ENCODE measurements around the gene CGB1. TPM values are rescaled to one million over a fixed set of nuclear protein-coding genes. Genes with fewer than 3 reads are reported as not detected.

CGB1 gene
- total and polyA plus RNA-seq, 10 of the 15 experiments (the other 5 are each of a cell fraction or from before 2014, with no cell fraction given), result not detected

DNA sequence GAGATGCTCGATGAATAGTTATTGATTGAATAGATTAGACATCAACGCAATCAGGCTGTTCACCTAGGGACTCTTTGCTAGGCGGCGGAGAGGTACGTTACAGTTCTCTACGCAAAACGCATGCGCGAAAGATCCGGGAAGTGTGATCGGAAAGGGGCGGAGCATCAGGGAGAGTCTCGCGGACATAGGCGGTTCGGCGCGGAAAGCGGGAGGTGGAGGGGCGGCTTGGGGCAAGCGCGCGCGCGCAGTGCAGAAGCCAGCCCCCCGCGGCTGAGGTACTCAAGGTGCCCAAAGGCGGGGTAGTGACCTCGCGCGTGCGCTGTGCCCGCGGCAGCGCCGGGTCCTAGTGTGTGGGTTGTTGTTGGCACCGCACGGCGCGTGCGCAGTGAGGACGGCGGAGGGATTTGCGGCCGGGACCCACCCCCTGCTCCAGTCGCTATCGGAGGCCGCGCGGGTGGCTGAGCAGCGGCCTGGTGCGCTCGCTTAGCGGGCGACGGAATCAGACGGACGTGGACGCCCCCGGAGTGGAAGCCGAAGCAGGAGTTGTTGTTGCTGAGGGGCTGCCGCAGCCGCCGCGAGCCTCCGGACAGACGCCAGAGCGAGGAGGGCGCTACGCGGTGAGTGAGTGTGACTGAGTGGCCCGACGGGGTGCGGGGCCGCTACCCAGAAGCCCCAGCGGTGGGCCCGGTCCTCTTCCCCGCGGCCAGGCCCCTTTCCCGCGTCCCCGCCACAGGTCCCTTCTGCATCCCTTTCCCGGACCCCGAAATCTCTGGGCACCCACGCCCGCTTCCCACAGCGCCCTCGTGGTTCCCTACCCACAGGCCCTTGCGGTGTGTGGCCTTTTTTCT lies 48.5 kb upstream of the CGB1 start, which contains the start of gene SNRNP70 (continued):
- TF ChIP-seq, protein P1, sequence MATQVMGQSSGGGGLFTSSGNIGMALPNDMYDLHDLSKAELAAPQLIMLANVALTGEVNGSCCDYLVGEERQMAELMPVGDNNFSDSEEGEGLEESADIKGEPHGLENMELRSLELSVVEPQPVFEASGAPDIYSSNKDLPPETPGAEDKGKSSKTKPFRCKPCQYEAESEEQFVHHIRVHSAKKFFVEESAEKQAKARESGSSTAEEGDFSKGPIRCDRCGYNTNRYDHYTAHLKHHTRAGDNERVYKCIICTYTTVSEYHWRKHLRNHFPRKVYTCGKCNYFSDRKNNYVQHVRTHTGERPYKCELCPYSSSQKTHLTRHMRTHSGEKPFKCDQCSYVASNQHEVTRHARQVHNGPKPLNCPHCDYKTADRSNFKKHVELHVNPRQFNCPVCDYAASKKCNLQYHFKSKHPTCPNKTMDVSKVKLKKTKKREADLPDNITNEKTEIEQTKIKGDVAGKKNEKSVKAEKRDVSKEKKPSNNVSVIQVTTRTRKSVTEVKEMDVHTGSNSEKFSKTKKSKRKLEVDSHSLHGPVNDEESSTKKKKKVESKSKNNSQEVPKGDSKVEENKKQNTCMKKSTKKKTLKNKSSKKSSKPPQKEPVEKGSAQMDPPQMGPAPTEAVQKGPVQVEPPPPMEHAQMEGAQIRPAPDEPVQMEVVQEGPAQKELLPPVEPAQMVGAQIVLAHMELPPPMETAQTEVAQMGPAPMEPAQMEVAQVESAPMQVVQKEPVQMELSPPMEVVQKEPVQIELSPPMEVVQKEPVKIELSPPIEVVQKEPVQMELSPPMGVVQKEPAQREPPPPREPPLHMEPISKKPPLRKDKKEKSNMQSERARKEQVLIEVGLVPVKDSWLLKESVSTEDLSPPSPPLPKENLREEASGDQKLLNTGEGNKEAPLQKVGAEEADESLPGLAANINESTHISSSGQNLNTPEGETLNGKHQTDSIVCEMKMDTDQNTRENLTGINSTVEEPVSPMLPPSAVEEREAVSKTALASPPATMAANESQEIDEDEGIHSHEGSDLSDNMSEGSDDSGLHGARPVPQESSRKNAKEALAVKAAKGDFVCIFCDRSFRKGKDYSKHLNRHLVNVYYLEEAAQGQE (IDR thresholded peaks at IDR 0.05; ENCODE audit: low read depth, low read length), result no peak
- no peak for TF ChIP-seq KDM1A (IDR thresholded peaks at IDR 0.05; ENCODE audit: borderline replicate concordance)
- TF ChIP-seq, protein P2, sequence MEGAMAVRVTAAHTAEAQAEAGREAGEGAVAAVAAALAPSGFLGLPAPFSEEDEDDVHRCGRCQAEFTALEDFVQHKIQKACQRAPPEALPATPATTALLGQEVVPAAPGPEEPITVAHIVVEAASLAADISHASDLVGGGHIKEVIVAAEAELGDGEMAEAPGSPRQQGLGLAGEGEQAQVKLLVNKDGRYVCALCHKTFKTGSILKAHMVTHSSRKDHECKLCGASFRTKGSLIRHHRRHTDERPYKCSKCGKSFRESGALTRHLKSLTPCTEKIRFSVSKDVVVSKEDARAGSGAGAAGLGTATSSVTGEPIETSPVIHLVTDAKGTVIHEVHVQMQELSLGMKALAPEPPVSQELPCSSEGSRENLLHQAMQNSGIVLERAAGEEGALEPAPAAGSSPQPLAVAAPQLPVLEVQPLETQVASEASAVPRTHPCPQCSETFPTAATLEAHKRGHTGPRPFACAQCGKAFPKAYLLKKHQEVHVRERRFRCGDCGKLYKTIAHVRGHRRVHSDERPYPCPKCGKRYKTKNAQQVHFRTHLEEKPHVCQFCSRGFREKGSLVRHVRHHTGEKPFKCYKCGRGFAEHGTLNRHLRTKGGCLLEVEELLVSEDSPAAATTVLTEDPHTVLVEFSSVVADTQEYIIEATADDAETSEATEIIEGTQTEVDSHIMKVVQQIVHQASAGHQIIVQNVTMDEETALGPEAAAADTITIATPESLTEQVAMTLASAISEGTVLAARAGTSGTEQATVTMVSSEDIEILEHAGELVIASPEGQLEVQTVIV (IDR thresholded peaks at IDR 0.05; ENCODE audit: borderline replicate concordance, partially characterized antibody), result no peak
- no peak for TF ChIP-seq BMI1 (IDR thresholded peaks at IDR 0.05; ENCODE audit: borderline replicate concordance)
- peak; percentile 46 for TF ChIP-seq CREM (IDR thresholded peaks at IDR 0.05; ENCODE audit: low read depth)
- TF ChIP-seq CEBPB (IDR thresholded peaks at IDR 0.05; ENCODE audit: borderline replicate concordance in 1 of 2, low read depth in 2 of 2, low read length in 2 of 2), result no peak
- TF ChIP-seq CHD1 (IDR thresholded peaks at IDR 0.05; ENCODE audit: low read depth, low read length), result no peak
- no peak for TF ChIP-seq MEF2A (IDR thresholded peaks at IDR 0.05; ENCODE audit: insufficient read depth, low read depth, low read length)
- peak; percentile 97 for TF ChIP-seq CHD2 (IDR thresholded peaks at IDR 0.05; ENCODE audit: borderline replicate concordance, low read depth, low read length)
- TF ChIP-seq BCL11A (IDR thresholded peaks at IDR 0.05; ENCODE audit: low read depth, low read length), result no peak
- TF ChIP-seq FOXM1 (IDR thresholded peaks at IDR 0.05; ENCODE audit: low read depth, low read length), result no peak
- no peak for TF ChIP-seq ZBED1 (IDR thresholded peaks at IDR 0.05; ENCODE audit: borderline replicate concordance)
- no peak for TF ChIP-seq CBX3 (IDR thresholded peaks at IDR 0.05; ENCODE audit: borderline replicate concordance, low read depth)
- no peak for TF ChIP-seq RBBP5 (conservative IDR thresholded peaks at IDR 0.05)
- TF ChIP-seq MTA3 (IDR thresholded peaks at IDR 0.05; ENCODE audit: borderline replicate concordance, low read length), result no peak
- TF ChIP-seq, protein P3, sequence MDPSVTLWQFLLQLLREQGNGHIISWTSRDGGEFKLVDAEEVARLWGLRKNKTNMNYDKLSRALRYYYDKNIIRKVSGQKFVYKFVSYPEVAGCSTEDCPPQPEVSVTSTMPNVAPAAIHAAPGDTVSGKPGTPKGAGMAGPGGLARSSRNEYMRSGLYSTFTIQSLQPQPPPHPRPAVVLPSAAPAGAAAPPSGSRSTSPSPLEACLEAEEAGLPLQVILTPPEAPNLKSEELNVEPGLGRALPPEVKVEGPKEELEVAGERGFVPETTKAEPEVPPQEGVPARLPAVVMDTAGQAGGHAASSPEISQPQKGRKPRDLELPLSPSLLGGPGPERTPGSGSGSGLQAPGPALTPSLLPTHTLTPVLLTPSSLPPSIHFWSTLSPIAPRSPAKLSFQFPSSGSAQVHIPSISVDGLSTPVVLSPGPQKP (IDR thresholded peaks at IDR 0.05; ENCODE audit: low read depth, low read length), result no peak
- no peak for TF ChIP-seq RAD51 (IDR thresholded peaks at IDR 0.05)
- peak; percentile 36 to 88; a peak in 3 of 4 replicates for TF ChIP-seq BHLHE40 (IDR thresholded peaks at IDR 0.05; ENCODE audit: borderline replicate concordance in 1 of 2, low read depth in 2 of 2, low read length in 1 of 2)
- peak; percentile 71; the same call in 1 of the 2 replicates for TF ChIP-seq ZNF207 (IDR thresholded peaks at IDR 0.05; ENCODE audit: borderline replicate concordance)
- no peak for TF ChIP-seq SRF (IDR thresholded peaks at IDR 0.05; ENCODE audit: low read depth in 2 of 2, low read length in 2 of 2)
- TF ChIP-seq IKZF1 (conservative IDR thresholded peaks at IDR 0.05), result peak; percentile 99
- TF ChIP-seq EP300 (IDR thresholded peaks at IDR 0.05; ENCODE audit: borderline replicate concordance in 1 of 2, control insufficient read depth in 1 of 2, low read depth in 2 of 2, low read length in 2 of 2), result no peak
- peak; percentile 96 for TF ChIP-seq POLR2AphosphoS5 (IDR thresholded peaks at IDR 0.05; ENCODE audit: low read length)
